Limb (tissue), 2 donors: ENCODE results near the gene PIK3C3.
"Not testable (repeated sequence)": the region's sequence is repeated elsewhere in the genome, so short reads cannot be mapped to it uniquely, and the experiment has no call there.

Experiments
- DNase-seq, 2 donors: peaks; one replicate each; pipeline ENCODE4 v3.0.0-alpha.2; 2016; ENCODE audit errors: extremely low spot score in 2 of 2

PIK3C3 gene

GRCh38 chr18:42024131-42024530 is 69.1 kb downstream of the PIK3C3 start:
- no peak for DNase-seq

- no peak for DNase-seq
Observed at GRCh38 chr18:42025491-42025890, 70.5 kb downstream of the PIK3C3 start.

- no peak for DNase-seq
Observed at GRCh38 chr18:42025974-42026625, 71.1 kb downstream of the PIK3C3 start.

GRCh38 chr18:42028247-42028832 is 73.3 kb downstream of the PIK3C3 start:
- DNase-seq: peak in 1 of 2 donors; percentile 37

GRCh38 chr18:42029092-42029491 is 74.1 kb downstream of the PIK3C3 start:
- no peak for DNase-seq

- no peak for DNase-seq
Observed at GRCh38 chr18:42030586-42031182, 75.7 kb downstream of the PIK3C3 start.

GRCh38 chr18:42032447-42032846 is 77.4 kb downstream of the PIK3C3 start:
- no peak for DNase-seq

GRCh38 chr18:42033137-42033810 is 78.2 kb downstream of the PIK3C3 start:
- no peak for DNase-seq

GRCh38 chr18:42038936-42039335 is 83.9 kb downstream of the PIK3C3 start:
- no peak for DNase-seq

- DNase-seq: no peak
Observed at GRCh38 chr18:42039396-42039795, 84.4 kb downstream of the PIK3C3 start.

GRCh38 chr18:42041793-42042192 is 86.8 kb downstream of the PIK3C3 start:
- DNase-seq: no peak

GRCh38 chr18:42045346-42045745 is 90.3 kb downstream of the PIK3C3 start:
- DNase-seq: no peak

- no peak for DNase-seq
Observed at GRCh38 chr18:42047721-42048120, 92.7 kb downstream of the PIK3C3 start.

GRCh38 chr18:42048158-42048557 is 93.1 kb downstream of the PIK3C3 start:
- DNase-seq: no peak

GRCh38 chr18:42049536-42049935 is 94.5 kb downstream of the PIK3C3 start:
- DNase-seq: not testable (repeated sequence)

- no peak for DNase-seq
Observed at GRCh38 chr18:42051411-42051810, 96.4 kb downstream of the PIK3C3 start.

GRCh38 chr18:42052122-42052708 is 97.2 kb downstream of the PIK3C3 start:
- peak in 1 of 2 donors; percentile 59 for DNase-seq

GRCh38 chr18:42053188-42053781 is 98.3 kb downstream of the PIK3C3 start:
- peak; percentile 60 to 65 for DNase-seq

- DNase-seq: no peak
Observed at GRCh38 chr18:42064109-42064508, 109.1 kb downstream of the PIK3C3 start.

GRCh38 chr18:42067518-42067917 is 112.5 kb downstream of the PIK3C3 start:
- no peak for DNase-seq

GRCh38 chr18:42068030-42068429 is 113.0 kb downstream of the PIK3C3 start:
- DNase-seq: no peak

- DNase-seq: no peak
Observed at GRCh38 chr18:42069036-42069435, 114.0 kb downstream of the PIK3C3 start.
